NAMALWA (cell line): ENCODE data around the gene PARD3B.

Source experiments
- DNase-seq: peaks from one replicate; pipeline ENCODE4 v3.0.0-alpha.2; 2015; ENCODE audit warnings: low spot score

Gene PARD3B

GRCh38 chr2:205407984-205408383, 862.7 kb downstream of the PARD3B start:
- DNase-seq = no peak

GRCh38 chr2:205408696-205409095, 863.4 kb downstream of the PARD3B start:
- no peak for DNase-seq

GRCh38 chr2:205409411-205409810, 864.1 kb downstream of the PARD3B start:
- DNase-seq = no peak

- no peak for DNase-seq
Observed at GRCh38 chr2:205411558-205411957, 866.3 kb downstream of the PARD3B start.

- no peak for DNase-seq
Observed at GRCh38 chr2:205424326-205424725, 879.1 kb downstream of the PARD3B start.

- no peak for DNase-seq
Observed at GRCh38 chr2:205425102-205425501, 879.8 kb downstream of the PARD3B start.

GRCh38 chr2:205427112-205427511, 881.8 kb downstream of the PARD3B start:
- DNase-seq = no peak

- DNase-seq = no peak
Observed at GRCh38 chr2:205428811-205429210, 883.5 kb downstream of the PARD3B start.

- DNase-seq = no peak
Observed at GRCh38 chr2:205435970-205436369, 890.7 kb downstream of the PARD3B start.

- DNase-seq = no peak
Observed at GRCh38 chr2:205438241-205438640, 893.0 kb downstream of the PARD3B start.

- DNase-seq = no peak
Observed at GRCh38 chr2:205439621-205440020, 894.3 kb downstream of the PARD3B start.

GRCh38 chr2:205441524-205441923, 896.2 kb downstream of the PARD3B start:
- no peak for DNase-seq

GRCh38 chr2:205448189-205448588, 902.9 kb downstream of the PARD3B start:
- no peak for DNase-seq

GRCh38 chr2:205451901-205452512, 906.7 kb downstream of the PARD3B start:
- no peak for DNase-seq

- DNase-seq = no peak
Observed at GRCh38 chr2:205453202-205453601, 907.9 kb downstream of the PARD3B start.

- DNase-seq = no peak
Observed at GRCh38 chr2:205456682-205457081, 911.4 kb downstream of the PARD3B start.

- no peak for DNase-seq
Observed at GRCh38 chr2:205460217-205460616, 914.9 kb downstream of the PARD3B start.

- no peak for DNase-seq
Observed at GRCh38 chr2:205461169-205461568, 915.9 kb downstream of the PARD3B start.

GRCh38 chr2:205461678-205462665, 916.7 kb downstream of the PARD3B start:
- no peak for DNase-seq

GRCh38 chr2:205462681-205463345, 917.5 kb downstream of the PARD3B start:
- no peak for DNase-seq

GRCh38 chr2:205463466-205464025, 918.3 kb downstream of the PARD3B start:
- DNase-seq = no peak

GRCh38 chr2:205464681-205465080, 919.4 kb downstream of the PARD3B start:
- DNase-seq = no peak
